ENCODE data around the gene FBXO15.

The FBXO15 gene

DNA sequence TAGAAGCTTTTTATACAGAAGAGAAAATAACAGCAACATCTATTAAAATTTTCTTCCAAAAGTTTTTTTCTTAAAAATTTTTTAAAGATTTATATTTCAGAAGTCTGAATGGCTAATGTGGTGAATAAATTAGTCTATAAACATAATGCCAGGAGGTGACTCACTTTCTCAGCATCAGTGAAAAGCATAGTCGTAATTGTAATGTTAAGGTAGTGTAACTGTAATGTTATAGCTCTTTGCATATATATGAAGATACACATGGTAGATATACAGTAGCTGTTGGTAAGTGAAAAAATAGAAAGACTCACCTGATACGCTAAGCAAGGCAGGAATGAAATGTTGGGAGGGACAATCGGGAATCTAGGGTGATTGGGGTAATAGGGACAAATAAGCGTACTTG, 6.2 kb upstream of the FBXO15 start:
- DNase-seq (ENCODE audit: low spot score) = no peak

DNA sequence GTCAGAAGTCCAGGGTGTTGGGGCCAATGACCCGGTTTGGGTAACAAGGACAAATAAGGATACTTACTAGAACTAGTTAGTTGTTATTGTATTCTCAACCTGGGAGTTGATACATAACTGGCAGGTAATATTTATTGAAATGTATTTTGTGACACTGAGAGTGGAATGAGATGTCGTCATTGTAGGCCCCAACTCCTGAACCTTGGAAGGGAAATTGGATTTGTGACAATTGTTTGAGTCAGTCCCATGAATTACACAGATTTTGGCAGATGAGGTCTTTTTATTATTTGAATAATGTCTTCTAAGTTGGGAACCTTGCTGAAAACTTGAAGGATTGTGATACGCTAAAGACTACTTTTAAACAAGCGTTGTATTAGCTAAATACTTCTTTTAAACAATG, 5.7 kb upstream of the FBXO15 start:
- DNase-seq (ENCODE audit: low spot score) = no peak

DNA sequence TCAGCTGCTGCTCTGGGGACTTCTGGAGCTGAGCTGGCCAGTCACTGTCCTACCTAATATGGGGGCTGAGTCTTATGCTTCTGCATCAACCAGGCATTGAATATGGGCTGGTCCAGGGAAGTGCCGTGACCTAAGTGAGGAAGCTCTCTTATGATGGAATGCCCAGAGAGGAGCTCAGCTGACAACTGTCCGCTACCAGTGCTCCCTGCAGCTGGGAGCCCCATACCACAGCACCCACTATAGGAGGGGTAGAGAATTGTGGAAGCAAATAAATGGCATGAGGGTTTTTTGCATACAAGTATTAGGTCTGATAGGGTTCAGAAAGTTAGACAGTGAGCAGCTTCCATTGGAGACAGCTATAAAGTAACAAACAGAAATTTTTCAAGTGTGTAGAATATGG, 5.2 kb upstream of the FBXO15 start:
- no peak for DNase-seq (ENCODE audit: low spot score)

DNA sequence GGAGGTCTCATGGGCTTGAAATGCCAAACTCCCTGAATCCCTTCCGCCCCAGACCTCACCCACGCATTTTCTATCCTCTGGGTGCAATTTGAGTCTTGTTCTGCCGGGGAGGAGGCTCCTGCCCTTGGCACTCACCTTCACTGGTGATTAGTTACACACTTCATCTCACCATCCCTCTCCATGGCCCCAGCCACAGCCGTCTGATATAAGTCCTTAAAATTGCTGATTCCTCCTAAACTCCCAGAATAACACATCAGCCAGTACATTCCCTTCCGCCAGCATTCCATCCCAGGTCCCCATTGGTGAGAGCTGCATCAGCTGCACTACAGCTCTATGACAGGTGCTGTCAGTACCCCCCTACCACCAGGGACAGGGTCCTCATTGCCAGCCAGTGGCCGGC, 4.6 kb upstream of the FBXO15 start:
- DNase-seq (ENCODE audit: low spot score) = no peak

DNA sequence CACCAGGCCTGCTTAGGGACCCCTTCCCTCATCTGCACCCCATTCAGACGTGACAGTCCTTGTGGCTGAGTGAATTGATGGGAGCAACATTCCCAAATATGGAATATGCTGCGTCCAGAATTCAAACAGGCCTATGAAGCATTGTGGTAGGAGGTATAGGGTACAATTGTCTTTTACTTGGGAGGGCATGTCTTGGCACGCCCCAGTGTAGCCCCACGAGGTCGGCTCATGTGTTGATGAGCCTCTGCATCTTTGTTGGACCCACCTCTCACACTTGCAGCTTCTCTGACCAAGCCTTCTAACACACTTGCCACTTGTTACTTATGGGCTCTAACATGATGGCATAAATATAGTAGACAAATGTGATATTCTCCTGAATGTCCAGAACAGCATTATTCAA, 2.2 kb upstream of the FBXO15 start:
- no peak for DNase-seq (ENCODE audit: low spot score)

DNA sequence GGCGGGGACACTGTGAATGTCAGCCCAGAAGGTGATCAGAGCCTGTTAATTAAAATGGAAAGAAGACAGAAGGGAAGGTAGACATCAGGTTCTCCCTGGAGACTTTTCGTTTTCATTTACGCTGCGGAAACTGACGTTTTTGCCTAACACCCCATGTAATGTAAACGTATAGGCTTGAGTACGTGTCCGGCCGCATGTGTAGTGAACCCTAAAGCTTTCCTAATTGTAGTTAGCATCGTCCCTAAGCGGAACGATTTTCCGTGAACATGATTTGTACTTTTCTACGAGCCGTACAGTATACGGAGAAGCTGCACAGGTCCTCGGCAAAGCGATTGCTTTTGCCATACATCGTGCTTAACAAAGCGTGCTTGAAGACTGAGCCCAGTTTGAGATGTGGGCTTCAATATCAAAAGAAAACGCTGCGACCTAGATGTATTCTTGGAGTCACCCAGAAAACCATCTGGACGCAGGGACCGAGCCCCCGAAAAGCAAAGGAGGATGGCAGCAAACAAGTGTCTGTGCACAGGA, 973 bp upstream of the FBXO15 start:
- no peak for DNase-seq (ENCODE audit: low spot score)

DNA sequence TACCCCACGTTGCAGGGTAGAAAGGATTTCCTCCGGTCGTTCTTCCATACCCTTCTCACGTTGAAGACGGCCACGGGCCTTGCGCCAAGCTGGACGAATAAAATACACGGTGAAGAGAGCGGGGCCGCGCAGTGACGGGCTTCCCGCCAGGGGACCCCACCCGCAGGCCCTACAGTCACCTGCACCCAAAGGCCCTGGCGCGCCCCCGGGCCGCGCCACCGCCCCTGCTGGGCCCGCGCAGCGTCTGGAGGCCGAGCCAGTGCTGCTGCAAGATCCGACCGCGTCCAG, 199 bp downstream of the FBXO15 start:
- no peak for DNase-seq (ENCODE audit: low spot score)

DNA sequence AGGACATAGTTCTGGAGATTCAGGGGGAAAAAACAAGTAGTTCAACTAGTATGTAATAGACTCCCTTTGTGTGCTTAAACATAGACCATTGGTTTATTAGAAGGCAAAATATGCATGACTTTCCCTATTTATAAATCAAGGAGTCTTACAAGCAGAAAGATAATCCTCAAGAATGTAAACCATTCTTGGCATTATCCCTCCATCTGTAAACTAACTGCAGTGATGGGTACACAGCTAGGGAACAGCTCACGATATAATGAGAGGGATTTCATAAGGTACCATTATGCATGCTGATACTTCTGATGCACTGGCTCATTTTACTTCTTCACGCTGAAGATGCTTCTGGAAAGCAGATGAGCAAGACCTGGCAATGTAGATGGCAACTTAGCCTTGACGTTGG, 878 bp downstream of the FBXO15 start:
- DNase-seq (ENCODE audit: low spot score) = no peak

DNA sequence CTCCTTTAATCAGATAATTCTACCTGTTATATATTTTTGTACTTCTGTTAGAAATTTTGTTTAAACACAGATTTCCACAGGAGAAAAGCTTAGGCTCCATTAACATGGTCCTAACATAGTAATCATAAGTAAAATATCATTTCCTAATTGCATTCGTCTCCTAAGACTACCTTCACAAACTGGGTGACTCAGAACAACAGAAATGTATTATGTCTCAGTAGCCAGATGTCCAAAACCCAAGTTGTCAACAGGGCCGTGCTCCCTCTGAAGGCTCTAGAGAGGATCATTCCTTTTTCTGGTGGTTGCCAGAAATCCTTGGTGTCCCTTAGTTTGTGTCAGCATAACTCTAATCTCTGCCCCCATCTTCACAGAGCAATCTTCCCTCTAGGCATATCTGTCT, 5.4 kb downstream of the FBXO15 start:
- no peak for DNase-seq (ENCODE audit: low spot score)

DNA sequence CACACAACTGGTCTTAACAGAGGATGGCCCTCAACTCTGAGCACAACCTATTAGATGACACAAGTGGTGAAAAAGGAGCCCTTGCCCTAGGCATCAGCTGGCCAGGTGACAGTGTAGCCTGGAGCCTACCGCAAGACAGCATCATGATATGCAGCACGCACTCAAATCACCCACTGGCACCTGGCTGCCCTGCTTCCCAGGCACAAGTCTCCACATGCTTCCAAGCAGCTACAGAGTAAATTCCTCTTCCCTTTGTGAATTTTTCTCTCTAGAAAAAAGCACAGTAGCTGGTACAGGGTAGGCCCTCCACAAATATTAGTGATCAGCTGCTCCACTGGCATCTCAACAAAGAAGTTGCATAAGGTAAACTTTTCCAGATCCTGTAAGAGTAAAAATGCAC, 6.0 kb downstream of the FBXO15 start:
- DNase-seq (ENCODE audit: low spot score) = no peak

DNA sequence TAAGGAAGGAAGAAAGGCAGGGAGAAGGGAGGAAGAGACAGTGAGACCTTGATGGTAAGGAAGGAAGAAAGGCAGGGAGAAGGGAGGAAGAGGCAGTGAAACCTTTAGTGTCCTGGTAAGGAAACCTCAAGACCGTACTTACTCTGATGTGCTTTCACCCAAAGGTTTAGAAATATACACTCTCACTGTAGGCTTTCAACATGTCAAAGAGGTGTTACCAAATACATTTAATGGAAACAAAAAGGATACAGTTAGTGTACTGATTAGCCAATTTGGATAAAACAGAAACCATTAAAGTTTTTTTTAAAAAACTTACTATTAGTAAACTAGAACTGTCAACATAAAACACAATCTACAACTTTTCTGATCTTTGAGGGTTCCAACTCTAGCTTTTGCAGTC, 7.1 kb downstream of the FBXO15 start:
- DNase-seq (ENCODE audit: low spot score) = no peak

DNA sequence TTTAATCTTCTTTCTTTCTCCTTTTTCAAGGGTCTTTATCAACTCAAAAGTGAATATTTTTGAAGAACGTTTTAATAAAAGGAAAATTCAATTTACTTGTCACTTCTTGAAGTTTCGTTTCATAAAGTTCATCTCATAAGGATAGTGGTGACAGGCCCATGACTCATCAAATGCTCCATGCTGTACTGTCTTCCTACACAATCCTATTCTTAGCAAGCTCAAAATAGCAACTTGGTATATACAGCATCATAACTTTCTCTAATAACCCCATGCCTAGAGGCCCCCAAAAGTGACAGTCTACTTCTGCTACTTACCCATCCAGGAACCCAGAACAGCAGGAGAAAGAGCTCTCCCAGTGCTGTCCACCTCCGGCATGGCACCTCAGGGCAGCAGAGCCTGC, 7.7 kb downstream of the FBXO15 start:
- DNase-seq (ENCODE audit: low spot score) = no peak

DNA sequence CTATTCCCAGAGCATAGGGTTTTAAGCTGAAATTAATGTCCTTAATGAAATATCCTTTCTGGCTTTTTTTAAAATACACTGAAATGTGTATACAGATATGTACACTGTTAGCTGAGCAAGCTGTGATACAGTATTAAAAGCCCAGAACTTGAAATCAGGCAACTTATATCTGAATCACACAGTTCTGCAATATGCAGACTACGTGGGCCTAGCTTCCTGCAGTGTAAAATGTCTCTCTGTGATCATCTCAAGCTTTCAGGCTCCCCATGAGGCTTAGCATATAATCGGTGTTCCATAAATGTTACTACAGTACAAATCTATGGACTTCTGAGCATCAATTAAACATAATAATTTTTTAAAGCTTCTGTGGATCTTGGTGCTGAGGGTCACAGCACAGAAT, 8.2 kb downstream of the FBXO15 start:
- no peak for DNase-seq (ENCODE audit: low spot score)

DNA sequence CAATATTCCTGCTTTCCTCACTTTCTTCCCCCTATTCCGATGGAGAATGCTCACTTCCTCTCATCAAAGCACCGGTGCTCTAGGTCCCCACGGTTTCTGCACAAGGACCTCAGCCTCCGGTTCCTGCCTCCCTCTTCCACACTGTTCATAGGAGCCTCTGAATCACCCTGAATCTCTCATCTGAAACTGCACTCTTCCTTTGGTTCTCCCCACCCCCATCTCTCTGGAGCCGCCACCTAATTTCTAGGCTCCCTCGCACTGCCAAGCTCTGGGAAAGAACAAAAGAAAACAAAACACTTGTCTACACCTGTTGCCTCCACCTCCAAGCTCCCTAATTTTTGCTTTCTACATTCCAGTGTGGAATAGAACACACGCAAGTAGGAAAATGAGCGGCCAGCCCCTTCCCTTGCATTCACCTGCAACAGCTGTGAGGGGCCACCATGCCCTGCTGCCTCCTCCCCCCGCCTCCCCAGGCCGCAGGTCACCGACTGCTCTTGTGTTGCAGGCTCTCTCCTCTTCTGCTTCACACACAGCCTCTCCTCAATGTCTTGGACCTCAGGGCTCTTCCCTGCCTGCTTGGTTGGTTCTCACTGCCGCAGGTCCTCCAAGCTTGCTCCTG, 9.6 kb downstream of the FBXO15 start:
- no peak for DNase-seq (ENCODE audit: low spot score)

DNA sequence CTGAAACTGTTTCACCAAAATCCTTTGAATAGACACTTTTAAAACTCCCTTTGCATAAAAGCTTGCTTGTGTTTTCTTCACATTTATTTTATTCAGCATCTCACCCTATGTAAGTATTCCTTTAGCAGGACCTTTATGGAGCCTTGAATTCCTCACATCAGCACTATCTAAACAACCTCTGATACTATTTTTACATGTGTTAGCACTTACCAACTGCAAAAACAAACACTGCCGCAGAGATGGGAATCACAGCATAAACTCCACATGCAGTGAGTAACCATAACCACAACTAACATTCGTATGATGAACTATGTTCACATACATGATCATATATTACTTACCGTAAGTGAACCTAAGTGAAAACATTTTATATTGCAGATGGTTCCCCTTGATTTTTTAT, 15.4 kb downstream of the FBXO15 start:
- DNase-seq (ENCODE audit: low spot score) = no peak

DNA sequence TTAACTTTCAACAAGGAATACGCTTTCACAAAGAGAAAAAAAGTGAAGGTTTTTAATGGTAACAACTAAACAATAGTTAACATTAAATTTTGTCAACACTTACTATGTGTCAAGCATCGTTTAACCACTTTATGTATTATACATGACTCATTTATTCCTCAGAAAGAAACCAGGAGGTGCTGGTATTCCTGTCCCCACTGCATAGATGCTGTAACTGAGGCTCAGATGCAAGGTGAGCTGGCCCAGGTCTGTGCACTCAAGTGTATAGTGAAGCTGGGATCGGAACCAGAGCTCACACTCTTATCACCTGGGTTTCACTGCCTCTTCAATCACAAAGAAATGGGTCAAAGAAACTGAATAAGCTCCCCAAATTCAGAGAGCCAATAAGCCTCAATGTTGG, 16.5 kb downstream of the FBXO15 start:
- DNase-seq (ENCODE audit: low spot score) = no peak

DNA sequence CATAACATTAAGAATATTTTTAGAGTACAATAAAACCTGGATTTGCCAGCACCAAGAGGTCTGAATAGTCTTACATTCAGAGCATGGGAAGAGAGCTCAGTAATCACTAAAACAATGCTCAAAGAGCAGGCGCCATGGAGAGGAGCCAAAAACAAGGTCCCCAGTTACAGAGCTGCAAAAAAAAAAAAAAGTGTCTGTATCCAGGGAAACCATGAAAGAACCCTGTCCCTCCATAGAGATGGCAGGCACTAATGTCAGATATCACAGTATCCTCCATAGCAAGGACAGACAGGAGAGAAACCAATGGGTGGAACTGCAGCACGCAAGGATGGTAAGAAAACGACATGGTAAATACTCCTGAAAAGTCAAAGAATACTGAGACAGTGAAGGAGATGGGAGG, 19.5 kb downstream of the FBXO15 start:
- DNase-seq (ENCODE audit: low spot score) = no peak

DNA sequence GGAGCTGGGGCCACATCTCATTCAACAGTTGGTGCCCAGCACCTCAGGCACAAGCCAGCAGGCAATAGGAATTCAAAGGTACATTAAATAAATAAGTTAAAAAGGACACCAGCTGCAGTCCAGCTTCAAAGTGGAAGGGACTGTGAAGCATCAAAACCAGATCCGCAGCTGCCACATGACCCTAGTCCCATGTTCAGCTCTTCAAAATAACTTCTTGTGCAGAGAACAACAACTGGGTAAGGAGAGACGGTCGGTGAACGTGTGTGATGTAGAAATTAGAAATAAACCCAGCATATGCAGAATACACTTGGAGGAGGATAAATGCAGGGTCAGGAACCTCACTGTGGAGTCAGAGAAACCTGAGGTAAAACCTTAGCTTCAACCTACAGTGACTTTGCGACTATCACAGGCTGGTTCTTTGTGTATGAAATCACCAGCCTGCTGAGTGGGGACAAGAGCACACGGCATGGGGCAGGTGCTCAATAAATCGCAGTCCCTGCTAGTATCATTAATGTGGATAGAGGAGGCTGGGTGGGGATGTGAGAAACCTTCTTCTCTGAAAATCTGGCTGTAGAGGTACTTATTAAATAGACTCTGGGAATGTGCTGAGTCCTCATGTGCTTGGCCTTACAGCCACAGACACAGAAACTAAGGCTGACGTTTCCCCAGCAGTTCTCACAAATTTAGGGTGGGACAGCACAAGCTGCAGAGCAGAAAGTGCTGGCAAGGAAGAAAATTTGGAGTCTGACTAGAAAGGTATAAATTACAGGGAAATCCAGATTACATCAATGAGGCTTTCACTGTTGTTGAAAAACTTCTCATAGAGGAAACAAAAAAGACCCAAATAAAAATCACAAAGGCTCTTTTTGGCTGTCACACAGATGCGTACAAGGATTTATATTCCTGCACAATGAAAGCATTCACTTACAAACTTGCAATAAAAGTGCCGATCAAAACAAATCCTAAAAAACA, 20.7 kb downstream of the FBXO15 start:
- no peak for DNase-seq (ENCODE audit: low spot score)

DNA sequence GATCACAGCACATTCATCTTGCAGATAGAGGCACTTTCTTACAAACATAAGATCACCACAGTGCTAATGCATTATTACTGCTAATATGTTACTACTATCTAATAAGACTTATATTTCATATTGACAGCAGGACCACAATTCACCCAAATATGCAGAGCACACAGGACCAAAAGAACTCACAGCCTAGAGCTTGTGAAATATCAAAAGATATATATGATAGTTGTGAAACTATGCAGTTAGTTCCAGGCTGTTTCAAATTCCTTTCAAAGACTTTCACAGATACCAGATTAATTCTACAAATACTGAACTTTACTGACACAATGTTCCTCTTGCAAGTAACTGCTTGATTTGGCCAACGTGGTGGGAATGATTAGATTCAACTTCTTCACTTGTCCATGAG, 23.0 kb downstream of the FBXO15 start:
- no peak for DNase-seq (ENCODE audit: low spot score)

DNA sequence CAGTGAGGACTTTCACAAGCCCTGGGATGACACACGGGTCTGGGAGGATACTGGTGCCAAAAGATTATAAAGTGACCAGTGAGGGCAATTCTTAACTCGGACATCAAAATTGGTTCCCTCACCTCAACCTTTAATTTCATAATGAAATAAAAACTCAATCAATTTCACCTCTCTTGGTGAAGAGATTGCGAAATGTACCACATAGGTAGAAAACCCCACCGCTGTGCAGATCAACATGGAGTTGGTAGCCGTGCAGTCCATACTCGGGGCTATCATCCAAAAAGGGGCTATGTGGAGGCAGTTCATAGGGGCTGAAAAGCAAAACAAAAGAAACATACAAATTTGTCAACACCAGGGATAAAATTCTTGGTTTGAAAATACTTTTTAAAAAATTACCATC, 24.4 kb downstream of the FBXO15 start:
- DNase-seq (ENCODE audit: low spot score) = no peak

DNA sequence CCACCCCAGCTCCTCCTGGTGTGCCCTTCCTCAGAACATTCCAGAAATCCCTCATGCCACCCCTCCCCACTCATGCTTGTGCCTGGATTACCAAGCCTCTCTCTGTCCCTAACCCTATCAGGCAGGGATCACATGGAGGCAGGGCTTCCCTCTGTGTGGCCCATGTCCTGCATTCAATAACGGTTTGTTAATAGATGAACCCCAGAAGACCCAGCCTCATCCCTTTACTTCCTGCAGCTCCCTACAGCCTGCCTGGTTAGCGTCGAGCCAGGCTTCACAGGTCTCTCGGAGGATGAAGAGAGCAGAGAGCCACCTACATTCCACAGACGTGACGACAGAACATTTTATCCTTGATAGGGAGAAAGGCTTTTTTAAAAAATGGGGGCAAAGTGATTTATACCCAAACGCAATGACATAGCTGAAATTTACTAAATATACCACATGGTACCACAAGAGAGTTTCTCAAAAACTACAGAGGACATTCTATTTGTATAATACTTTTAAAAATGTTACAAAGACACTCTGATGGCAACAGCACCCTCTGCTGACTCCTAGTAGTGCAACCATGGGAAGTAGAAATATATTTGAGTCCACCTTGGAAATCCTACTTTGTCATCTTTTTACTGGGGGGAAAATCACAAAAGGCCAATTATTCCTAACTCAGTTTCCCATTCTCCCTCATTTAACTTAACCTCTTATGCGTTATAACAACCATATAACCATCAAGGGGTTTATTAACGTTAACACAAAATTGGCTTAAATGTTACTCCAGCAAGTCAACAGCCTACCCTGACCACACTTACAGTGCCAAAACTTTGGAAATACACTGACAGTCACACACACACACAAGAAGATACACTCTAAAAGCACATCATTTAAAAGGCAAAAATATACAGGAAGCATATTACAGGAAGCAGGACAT, 30.7 kb downstream of the FBXO15 start:
- no peak for DNase-seq (ENCODE audit: low spot score)

DNA sequence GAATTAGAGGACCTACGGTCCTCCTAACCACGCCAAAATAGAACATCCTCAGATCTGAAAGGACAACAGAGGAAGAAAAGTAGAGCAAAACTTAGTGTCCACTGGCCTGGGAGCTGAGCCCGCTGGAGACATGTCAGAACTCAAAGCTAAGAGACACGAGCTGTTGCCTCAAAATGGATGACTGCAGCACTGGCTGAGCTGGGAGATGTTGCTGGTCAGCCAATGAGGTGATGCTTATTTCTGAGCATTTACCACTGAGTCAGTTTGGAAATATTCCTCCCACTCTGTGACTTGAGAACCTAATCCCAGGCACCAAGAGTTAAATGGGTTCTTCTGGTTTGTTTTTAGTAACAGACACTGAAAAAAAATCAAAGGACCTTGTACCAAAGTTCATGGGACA, 32.6 kb downstream of the FBXO15 start:
- DNase-seq (ENCODE audit: low spot score) = no peak

DNA sequence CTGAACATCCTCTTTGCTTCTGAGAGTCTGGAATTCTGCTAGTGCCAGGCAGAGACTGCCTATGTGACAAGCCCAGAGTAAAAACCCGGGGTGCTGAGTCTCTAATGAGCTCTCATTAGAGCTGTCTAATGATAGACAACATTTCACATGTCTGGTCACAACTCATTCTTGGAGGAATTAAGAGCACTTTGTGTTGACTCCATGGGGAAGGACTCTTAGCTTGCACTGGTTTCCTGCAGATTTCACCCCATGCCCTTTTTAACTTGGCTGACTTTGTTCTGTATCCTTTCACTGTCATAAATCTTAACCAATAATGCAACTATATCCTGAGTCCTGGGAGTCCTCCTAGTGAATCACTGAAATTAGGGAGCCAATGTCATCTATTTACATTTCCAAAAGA, 33.5 kb downstream of the FBXO15 start:
- no peak for DNase-seq (ENCODE audit: low spot score)

Measured in germinal center (tissue), 1 donor.